Measurements from ENCODE around the gene OR8B8.

DNA sequence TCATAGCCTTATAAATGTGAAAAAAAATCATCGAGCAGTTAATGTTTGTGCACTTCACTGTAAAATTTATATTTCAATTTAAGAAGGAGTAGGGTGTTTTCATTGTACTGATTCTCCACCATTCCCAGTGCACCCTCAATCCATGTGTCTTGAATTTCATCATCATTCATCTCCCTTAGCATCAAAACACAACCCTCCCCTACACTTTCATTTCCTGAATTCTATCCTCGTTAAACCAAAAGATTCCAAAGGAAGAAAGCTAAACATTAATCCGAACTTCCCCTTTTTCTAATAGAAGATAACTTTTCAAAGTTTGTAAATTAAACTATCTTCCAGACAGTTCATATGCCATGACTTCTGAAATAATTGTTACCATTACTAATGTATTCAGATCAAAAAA is 34.1 kb upstream of the OR8B8 start:
- TF ChIP-seq, protein P1, sequence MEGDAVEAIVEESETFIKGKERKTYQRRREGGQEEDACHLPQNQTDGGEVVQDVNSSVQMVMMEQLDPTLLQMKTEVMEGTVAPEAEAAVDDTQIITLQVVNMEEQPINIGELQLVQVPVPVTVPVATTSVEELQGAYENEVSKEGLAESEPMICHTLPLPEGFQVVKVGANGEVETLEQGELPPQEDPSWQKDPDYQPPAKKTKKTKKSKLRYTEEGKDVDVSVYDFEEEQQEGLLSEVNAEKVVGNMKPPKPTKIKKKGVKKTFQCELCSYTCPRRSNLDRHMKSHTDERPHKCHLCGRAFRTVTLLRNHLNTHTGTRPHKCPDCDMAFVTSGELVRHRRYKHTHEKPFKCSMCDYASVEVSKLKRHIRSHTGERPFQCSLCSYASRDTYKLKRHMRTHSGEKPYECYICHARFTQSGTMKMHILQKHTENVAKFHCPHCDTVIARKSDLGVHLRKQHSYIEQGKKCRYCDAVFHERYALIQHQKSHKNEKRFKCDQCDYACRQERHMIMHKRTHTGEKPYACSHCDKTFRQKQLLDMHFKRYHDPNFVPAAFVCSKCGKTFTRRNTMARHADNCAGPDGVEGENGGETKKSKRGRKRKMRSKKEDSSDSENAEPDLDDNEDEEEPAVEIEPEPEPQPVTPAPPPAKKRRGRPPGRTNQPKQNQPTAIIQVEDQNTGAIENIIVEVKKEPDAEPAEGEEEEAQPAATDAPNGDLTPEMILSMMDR (IDR thresholded peaks at IDR 0.05), result no peak
- TF ChIP-seq POLR2AphosphoS5 (IDR thresholded peaks at IDR 0.05), result no peak
